CD4-positive, alpha-beta T cell (primary cell): ENCODE results near the gene TSPYL1. TPM values are rescaled to one million over a fixed set of nuclear protein-coding genes. Genes with fewer than 3 reads are reported as not detected.

Source experiments
- ATAC-seq: fragments of 200-7000 bp; cut with Tn5 transposase; one replicate; pipeline ENCODE4 v1.10.0; 2022; ENCODE audit warnings: mild to moderate bottlenecking; ENCODE audit not compliant: poor library complexity
- CTCF ChIA-PET: fragments of 350-600 bp; sonication (Branson Sonifier 250); formaldehyde crosslinking; loops from one replicate; lab custom pipeline; 2021; ENCODE audit warnings: antibody characterized with exemption, inconsistent platforms; lab: Charles Lee
- POLR2A ChIA-PET: fragments of 350-600 bp; sonication (Branson Sonifier 250); formaldehyde crosslinking; loops from one replicate; lab custom pipeline; 2021; ENCODE audit warnings: antibody characterized with exemption, inconsistent platforms; lab: Charles Lee
- DNase-seq, 14 experiments: peaks; one replicate each; pipeline ENCODE4 v3.0.0-alpha.2; 2013 to 2020; ENCODE audit warnings: mixed read lengths in 2 of 14
- H3K27ac ChIP-seq, 2 donors: one replicate each; pipeline versions ENCODE4 v1.5.1 to v1.7.0; 2013; ENCODE audit warnings: low read length in 2 of 2, low read depth in 1 of 2, mild to moderate bottlenecking in 1 of 2
- H3K27me3 ChIP-seq, 2 experiments: 1 replicate in 1 of 2; 2 replicates in 1 of 2; pipeline versions ENCODE4 v1.6.1 to v1.7.0; 2013; ENCODE audit warnings: low read length in 2 of 2, control low read depth in 1 of 2, mild to moderate bottlenecking in 1 of 2, moderate library complexity in 1 of 2; ENCODE audit not compliant: insufficient read depth in 2 of 2, control insufficient read depth in 1 of 2
- H3K36me3 ChIP-seq: one replicate; pipeline ENCODE4 v1.6.1; 2013; ENCODE audit warnings: low read length, control low read depth; ENCODE audit not compliant: insufficient read depth
- H3K4me1 ChIP-seq: one replicate; pipeline ENCODE4 v1.6.1; 2013; ENCODE audit warnings: low read length, control low read depth; ENCODE audit not compliant: insufficient read depth
- H3K4me3 ChIP-seq: one replicate; pipeline ENCODE4 v1.5.1; 2013; ENCODE audit warnings: mild to moderate bottlenecking, low read length, moderate library complexity
- H3K9me3 ChIP-seq, 2 experiments: 1 replicate in 1 of 2; 2 replicates in 1 of 2; pipeline versions ENCODE4 v1.6.1 to v1.7.0; 2013; ENCODE audit warnings: low read length in 2 of 2, mild to moderate bottlenecking in 2 of 2, control low read depth in 1 of 2, moderate library complexity in 1 of 2; ENCODE audit not compliant: control insufficient read depth in 1 of 2, insufficient read depth in 1 of 2
- H3K27ac Mint-ChIP-seq: one replicate; pipeline ENCODE4 v1.8.0; 2020; ENCODE audit warnings: mixed read lengths
- H3K27me3 Mint-ChIP-seq: one replicate; pipeline ENCODE4 v1.8.0; 2021; ENCODE audit warnings: mixed read lengths
- H3K36me3 Mint-ChIP-seq: one replicate; pipeline ENCODE4 v1.8.0; 2021; ENCODE audit warnings: low read depth, mixed read lengths
- H3K4me1 Mint-ChIP-seq: one replicate; pipeline ENCODE4 v1.8.0; 2021; ENCODE audit warnings: low read depth, mixed read lengths
- H3K4me3 Mint-ChIP-seq: one replicate; pipeline ENCODE4 v1.8.0; 2020; ENCODE audit warnings: mild to moderate bottlenecking, mixed read lengths
- H3K9me3 Mint-ChIP-seq: one replicate; pipeline ENCODE4 v1.8.0; 2020; ENCODE audit warnings: mixed read lengths
- CTCF ChIP-seq: fragments of 200-600 bp; IDR thresholded peaks from one replicate; pipeline ENCODE4 v1.8.0; 2022; ENCODE audit warnings: antibody characterized with exemption, mild to moderate bottlenecking
- intact Hi-C, 2 experiments: fragments of 100-400 bp; cut with DNase I in 1 of 2; cut with micrococcal nuclease in 1 of 2; formaldehyde crosslinking; loops; one replicate each; pipeline versions ENCODE4 v1.15.1 to v1.9.0; 2023 to 2025; cut with DNase I, micrococcal nuclease
- total RNA-seq, 174 experiments: library from RNA in 2 of 174; stranded (reverse) in 2 of 174; gene quantifications; one replicate each; pipeline ENCODE4 v1.2.3 and lab custom pipeline; 2021 to 2026

Gene TSPYL1
- total RNA-seq, 2 experiments from 2014 or later = 225 to 226 TPM

DNA sequence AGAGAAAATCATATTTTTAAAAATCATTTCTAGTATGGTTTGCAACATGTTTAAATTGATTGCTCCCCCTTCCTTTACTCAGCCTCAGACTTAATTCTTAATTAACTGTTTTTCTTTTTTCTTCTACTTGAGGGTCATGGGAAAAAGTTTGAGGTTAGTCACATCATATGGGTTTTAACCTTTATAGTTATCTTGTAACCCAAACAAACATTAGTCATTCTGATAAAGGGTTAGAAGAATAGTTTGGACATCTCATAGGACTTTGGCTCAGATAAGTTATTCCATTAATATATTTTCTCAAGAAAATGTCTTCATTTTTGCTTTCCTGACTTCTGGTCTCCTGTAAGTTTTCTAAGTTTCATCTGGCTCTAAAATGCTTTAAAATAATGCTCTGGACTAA lies 34.5 kb upstream of the TSPYL1 start:
- Histone ChIP-seq H3K36me3 (no peaks in the 10 kb centered on the region), H3K4me3 (no peak overlapping the region), H3K9me3 (no peaks in the 10 kb centered on the region), H3K4me1 (no peaks in the 10 kb centered on the region), H3K27me3 (no peaks in the 10 kb centered on the region), H3K27ac (no peak overlapping the region)
- no peaks in the 10 kb centered on the region for H3K27me3 Mint-ChIP-seq
- peaks cover 7% of the 10 kb centered on the region for H3K36me3 Mint-ChIP-seq
- no peak for TF ChIP-seq CTCF
- no peak for DNase-seq
- POLR2A ChIA-PET = no interaction called here
- no peak for ATAC-seq
- CTCF ChIA-PET = no interaction called here
- no peaks in the 10 kb centered on the region for H3K4me1 Mint-ChIP-seq
- H3K27ac Mint-ChIP-seq = no peak overlapping the region
- intact Hi-C loops = no loop called here
- H3K9me3 Mint-ChIP-seq = no peaks in the 10 kb centered on the region
- H3K4me3 Mint-ChIP-seq = no peak overlapping the region

DNA sequence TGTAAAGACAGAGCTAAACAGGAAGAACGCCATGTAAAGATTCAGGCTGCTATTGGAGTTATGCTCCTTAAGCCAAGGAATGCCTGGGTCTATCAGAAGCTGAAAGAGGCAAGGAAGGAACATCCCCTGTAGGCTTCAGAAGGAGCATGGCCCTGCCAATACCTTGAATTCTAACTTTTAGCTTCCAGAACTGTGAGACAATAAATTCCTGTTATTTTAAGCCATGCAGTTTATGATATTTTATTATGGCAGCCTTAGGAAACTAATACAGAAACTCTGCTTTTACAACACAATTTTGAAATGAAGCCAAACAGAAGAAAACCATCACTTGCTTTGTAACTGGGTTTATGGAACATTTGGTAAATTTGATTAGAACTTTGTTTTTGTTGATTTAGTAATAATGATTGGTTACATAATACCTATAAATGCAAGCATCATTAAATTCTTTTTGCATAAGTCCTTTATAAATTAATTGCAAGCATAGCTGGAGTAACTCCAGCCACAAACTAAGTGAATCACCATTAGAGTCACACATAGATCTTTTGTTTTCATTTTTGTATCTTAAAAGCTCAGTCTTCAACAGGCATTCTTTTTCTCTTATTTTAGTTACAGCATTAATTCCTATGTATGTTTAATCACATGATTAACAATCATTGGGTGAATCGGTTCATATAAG lies 33.5 kb upstream of the TSPYL1 start:
- Mint-ChIP-seq H3K9me3 (no peaks in the 10 kb centered on the region), H3K4me1 (no peaks in the 10 kb centered on the region), H3K27me3 (no peaks in the 10 kb centered on the region), H3K4me3 (no peak overlapping the region), H3K27ac (no peak overlapping the region), H3K36me3 (peaks cover 7% of the 10 kb centered on the region)
- no peak for DNase-seq
- Histone ChIP-seq H3K27me3 (no peaks in the 10 kb centered on the region), H3K36me3 (no peaks in the 10 kb centered on the region), H3K9me3 (no peaks in the 10 kb centered on the region), H3K4me3 (no peak overlapping the region), H3K27ac (no peak overlapping the region), H3K4me1 (no peaks in the 10 kb centered on the region)
- ATAC-seq = no peak
- POLR2A ChIA-PET = interaction anchor here (0.5 kb wide), 1 partner anchor 140 kb away, joined by 3 read pairs; no protein-coding TSS in a partner anchor
- CTCF ChIA-PET = no interaction called here
- intact Hi-C loops = no loop called here
- no peak for TF ChIP-seq CTCF

GRCh38 chr6:116309657-116310056 lies 29.9 kb upstream of the TSPYL1 start:
- Mint-ChIP-seq H3K9me3 (no peaks in the 10 kb centered on the region), H3K4me1 (no peaks in the 10 kb centered on the region), H3K36me3 (peaks cover 7% of the 10 kb centered on the region), H3K27ac (no peak overlapping the region), H3K4me3 (no peak overlapping the region), H3K27me3 (no peaks in the 10 kb centered on the region)
- no peaks in the 10 kb centered on the region for H3K9me3 ChIP-seq
- no peaks in the 10 kb centered on the region for H3K27me3 ChIP-seq
- no peak for ATAC-seq
- DNase-seq = no peak
- intact Hi-C loops = no loop called here
- no peak overlapping the region for H3K27ac ChIP-seq
- H3K36me3 ChIP-seq = no peaks in the 10 kb centered on the region
- no peak overlapping the region for H3K4me3 ChIP-seq
- ChIA-PET POLR2A (no interaction called here), CTCF (no interaction called here)
- no peak for TF ChIP-seq CTCF
- no peaks in the 10 kb centered on the region for H3K4me1 ChIP-seq
